HepG2 (cell line): Measurements from ENCODE around the gene UBAP2. TPM values are rescaled to one million over a fixed set of nuclear protein-coding genes. Genes with fewer than 3 reads are reported as not detected.

Source experiments
- AKAP8 ChIP-seq: sonication (generic); formaldehyde crosslinking; IDR thresholded peaks from 2 replicates; pipeline ENCODE4 v1.5.1; 2020; ENCODE audit warnings: mild to moderate bottlenecking, missing genetic modification reagents
- CSRNP1 ChIP-seq: sonication (generic); formaldehyde crosslinking; IDR thresholded peaks from 2 replicates; pipeline ENCODE4 v1.8.1; 2023; ENCODE audit warnings: mild to moderate bottlenecking, missing genetic modification reagents
- ELF3 ChIP-seq: IDR thresholded peaks from 2 replicates; pipeline ENCODE4 v1.6.1; 2016; ENCODE audit warnings: missing genetic modification reagents, missing compliant biosample characterization
- GATA4 ChIP-seq: sonication (generic); IDR thresholded peaks from 2 replicates; pipeline ENCODE4 v1.6.1; 2016; ENCODE audit warnings: antibody characterized with exemption, low read depth, borderline replicate concordance
- HBP1 ChIP-seq: IDR thresholded peaks from 2 replicates; pipeline ENCODE4 v1.6.1; 2016; ENCODE audit warnings: low read depth, control low read depth
- KLF6 ChIP-seq: IDR thresholded peaks from 2 replicates; pipeline ENCODE4 v1.8.0; 2016; ENCODE audit warnings: missing biosample characterization, missing genetic modification reagents
- NKX3-1 ChIP-seq: sonication (generic); formaldehyde crosslinking; IDR thresholded peaks from 2 replicates; pipeline ENCODE4 v1.5.0; 2020; ENCODE audit warnings: missing genetic modification reagents
- NR2C2 ChIP-seq: sonication (generic); formaldehyde crosslinking; IDR thresholded peaks from 2 replicates; pipeline ENCODE4 v1.4.0; 2020; ENCODE audit warnings: missing genetic modification reagents, mild to moderate bottlenecking, moderate library complexity, borderline replicate concordance
- PBX2 ChIP-seq: IDR thresholded peaks from 2 replicates; pipeline ENCODE4 v1.6.1; 2016; ENCODE audit warnings: control low read depth
- RBFOX2 ChIP-seq: fragments of 200-400 bp; formaldehyde crosslinking; IDR thresholded peaks from 2 replicates; pipeline ENCODE4 v1.6.1; 2017; ENCODE audit warnings: low read depth, mild to moderate bottlenecking, low read length
- RNF2 ChIP-seq: fragments of 450-650 bp; conservative IDR thresholded peaks from 2 replicates; pipeline ENCODE4 v1.6.1; 2016; ENCODE audit warnings: low read depth
- SKIL ChIP-seq: sonication (generic); formaldehyde crosslinking; IDR thresholded peaks from 2 replicates; pipeline ENCODE4 v1.8.0; 2022; ENCODE audit warnings: missing genetic modification reagents, mild to moderate bottlenecking, moderate library complexity, borderline replicate concordance
- ZBTB34 ChIP-seq: sonication (generic); formaldehyde crosslinking; IDR thresholded peaks from 2 replicates; pipeline ENCODE4 v1.8.0; 2022; ENCODE audit warnings: mild to moderate bottlenecking, missing genetic modification reagents
- ZNF317 ChIP-seq: sonication (generic); formaldehyde crosslinking; IDR thresholded peaks from 2 replicates; pipeline ENCODE4 v1.5.0; 2020; ENCODE audit warnings: mild to moderate bottlenecking, missing genetic modification reagents
- ZNF331 ChIP-seq: sonication (generic); formaldehyde crosslinking; IDR thresholded peaks from 2 replicates; pipeline ENCODE4 v1.4.0; 2020; ENCODE audit warnings: missing genetic modification reagents
- ZNF350 ChIP-seq: sonication (generic); formaldehyde crosslinking; IDR thresholded peaks from 2 replicates; pipeline ENCODE4 v1.4.0; 2020; ENCODE audit warnings: mild to moderate bottlenecking, low read depth, missing genetic modification reagents, borderline replicate concordance
- ZNF781 ChIP-seq: sonication (generic); formaldehyde crosslinking; IDR thresholded peaks from 2 replicates; pipeline ENCODE4 v1.5.1; 2020; ENCODE audit warnings: borderline replicate concordance, mild to moderate bottlenecking, missing genetic modification reagents; ENCODE audit errors: not compliant biosample characterization
- polyA plus RNA-seq, 8 experiments: library from polyadenylated mRNA; depleted of rRNA in 3 of 8; stranded (reverse) in 7 of 8; unstranded in 1 of 8; fragments of >200 nt; fragmentation: Illumina TruSeq in 4 of 8; extraction: Trizol in 4 of 8; gene quantifications; 2 replicates each; pipeline versions ENCODE4 v1.2.1 to v1.2.3, GENCODE V29; 2011 to 2016; ENCODE audit warnings: low read depth in 4 of 8, missing spikeins in 1 of 8, mixed read lengths in 1 of 8; ENCODE audit not compliant: insufficient read depth in 1 of 8
- total RNA-seq, 5 experiments: library from RNA; depleted of rRNA; stranded (reverse); fragments of >200 nt; fragmentation: Illumina TruSeq; extraction: Trizol; gene quantifications; 2 replicates each; pipeline ENCODE4 v1.2.3, GENCODE V29; 2016; ENCODE audit warnings: low read depth in 1 of 5

Gene UBAP2
- total and polyA plus RNA-seq, 2 of the 13 experiments (the other 11 are each of a cell fraction or from before 2014, with no cell fraction given) = 19.0 to 22.0 TPM

GRCh38 chr9:34048727-34049629, at the start of gene UBAP2 (continued):
- TF ChIP-seq CSRNP1 (CRISPR knock-in tag) (peak; percentile 94), ZNF317 (CRISPR knock-in tag) (peak; percentile 63; the same call in 1 of the 2 replicates), ZBTB34 (peak; percentile 84), AKAP8 (CRISPR knock-in tag) (no peak), NKX3-1 (peak; percentile 74), SKIL (no peak), PBX2 (CRISPR knock-in tag) (no peak), RBFOX2 (peak; percentile 96), GATA4 (peak; percentile 46; the same call in 1 of the 2 replicates), ZNF331 (CRISPR knock-in tag) (peak; percentile 66), ZNF781 (CRISPR knock-in tag) (peak; percentile 66), ZNF350 (CRISPR knock-in tag) (peak; percentile 64), ELF3 (peak; percentile 39; the same call in 1 of the 2 replicates), HBP1 (CRISPR knock-in tag) (no peak; the same call in none of the 2 replicates), NR2C2 (peak; percentile 91), RNF2 (0 out of 2 replicates have a peak, but pooled peaks have one; percentile 83), KLF6 (no peak; the same call in 1 of the 2 replicates)
